SK-N-SH (cell line): ENCODE results near the gene ING5. TPM values are rescaled to one million over a fixed set of nuclear protein-coding genes. Genes with fewer than 3 reads are reported as not detected.

Experiments
- CTCF ChIA-PET: fragments of 300-600, 350-600 bp; formaldehyde crosslinking; extraction: SDS; loops from one replicate; lab custom pipeline; 2021; lab: Yijun Ruan, JAX
- POLR2A ChIA-PET: fragments of 350-600 bp; sonication (Branson Sonifier 250); formaldehyde crosslinking; extraction: SDS; loops from one replicate; lab custom pipeline; 2020; ENCODE audit warnings: antibody characterized with exemption, inconsistent platforms; lab: Yijun Ruan, JAX
- DNase-seq: peaks from one replicate; pipeline ENCODE4 v3.0.0; 2012
- H2AFZ ChIP-seq: fragments of 200-600 bp; sonication (generic); 2 replicates; pipeline ENCODE4 v1.8.1; 2016; ENCODE audit warnings: antibody characterized with exemption, mild to moderate bottlenecking, low read depth
- H3F3A ChIP-seq: fragments of 200-600 bp; sonication (generic); replicated peaks from 2 replicates; pipeline ENCODE3; 2016; ENCODE audit warnings: antibody characterized with exemption, mild to moderate bottlenecking; ENCODE audit not compliant: insufficient read depth
- H3K27ac ChIP-seq, 2 experiments: fragments of 200-500 bp in 1 of 2; fragments of 200-600 bp in 1 of 2; sonication (Bioruptor generic) in 1 of 2; sonication (generic), shearing (Covaris generic) in 1 of 2; 2 replicates each; pipeline versions ENCODE4 v1.5.1 to v1.6.1; 2014 to 2016; ENCODE audit warnings: low read depth in 2 of 2, inconsistent platforms in 1 of 2, low read length in 1 of 2, mild to moderate bottlenecking in 1 of 2, mixed read lengths in 1 of 2
- H3K27me3 ChIP-seq: fragments of 200-600 bp; sonication (generic), shearing (Covaris generic); 2 replicates; pipeline ENCODE4 v1.6.1; 2016; ENCODE audit warnings: mixed run types; ENCODE audit not compliant: insufficient read depth
- H3K36me3 ChIP-seq, 2 experiments: fragments of 200-500 bp in 1 of 2; fragments of 200-600 bp in 1 of 2; sonication (Bioruptor generic) in 1 of 2; sonication (generic) in 1 of 2; replicated peaks in 1 of 2; 2 replicates each; pipeline versions ENCODE3 to v1.5.1; 2014 to 2016; ENCODE audit warnings: low read length in 1 of 2, mild to moderate bottlenecking in 1 of 2; ENCODE audit not compliant: insufficient read depth in 2 of 2, control insufficient read depth in 1 of 2
- H3K4me1 ChIP-seq, 2 experiments: fragments of 200-500 bp in 1 of 2; fragments of 200-600 bp in 1 of 2; sonication (Bioruptor generic) in 1 of 2; sonication (generic), shearing (Covaris generic) in 1 of 2; 2 replicates each; pipeline versions ENCODE4 v1.5.1 to v1.6.1; 2014 to 2016; ENCODE audit warnings: low read depth in 1 of 2, low read length in 1 of 2, mixed run types in 1 of 2; ENCODE audit not compliant: insufficient read depth in 2 of 2, control insufficient read depth in 1 of 2
- H3K4me2 ChIP-seq: fragments of 200-600 bp; sonication (generic), shearing (Covaris generic); 2 replicates; pipeline ENCODE4 v1.6.1; 2017; ENCODE audit warnings: mixed run types
- H3K4me3 ChIP-seq, 2 experiments: fragments of 200-500 bp in 1 of 2; fragments of 200-600 bp in 1 of 2; sonication (Bioruptor generic) in 1 of 2; sonication (generic), shearing (Covaris generic) in 1 of 2; 2 replicates each; pipeline versions ENCODE4 v1.5.1 to v1.8.1; 2014 to 2016; ENCODE audit warnings: low read depth in 2 of 2, inconsistent platforms in 1 of 2, low read length in 1 of 2, mild to moderate bottlenecking in 1 of 2, mixed read lengths in 1 of 2, moderate library complexity in 1 of 2
- H3K79me2 ChIP-seq: fragments of 200-600 bp; sonication (generic); 2 replicates; pipeline ENCODE4 v1.8.1; 2017; ENCODE audit warnings: mild to moderate bottlenecking; ENCODE audit not compliant: insufficient read depth
- H3K9ac ChIP-seq: fragments of 200-600 bp; sonication (generic); 2 replicates; pipeline ENCODE4 v1.6.1; 2017; ENCODE audit warnings: mixed run types
- H3K9me2 ChIP-seq: fragments of 200-600 bp; sonication (generic); 2 replicates; pipeline ENCODE4 v1.6.1; 2017; ENCODE audit warnings: mixed run types
- H3K9me3 ChIP-seq: fragments of 200-600 bp; sonication (generic); 2 replicates; pipeline ENCODE4 v1.6.1; 2017; ENCODE audit warnings: mixed run types, mild to moderate bottlenecking, moderate library complexity
- H4K20me1 ChIP-seq: fragments of 200-600 bp; sonication (generic); 2 replicates; pipeline ENCODE4 v1.6.1; 2017; ENCODE audit warnings: mild to moderate bottlenecking, mixed run types; ENCODE audit not compliant: insufficient read depth
- FOSL2 ChIP-seq: IDR thresholded peaks from 2 replicates; pipeline ENCODE4 v1.4.0; 2012; ENCODE audit warnings: low read depth, mild to moderate bottlenecking, moderate library complexity, borderline replicate concordance
- GATA2 ChIP-seq: sonication (generic); formaldehyde crosslinking; IDR thresholded peaks from 2 replicates; pipeline ENCODE4 v1.5.0; 2020; ENCODE audit warnings: mild to moderate bottlenecking, missing genetic modification reagents
- MEF2A ChIP-seq: IDR thresholded peaks from 2 replicates; pipeline ENCODE4 v1.4.0; 2012; ENCODE audit warnings: low read depth, borderline replicate concordance
- NFIC ChIP-seq: IDR thresholded peaks from 2 replicates; pipeline ENCODE4 v1.4.0; 2012; ENCODE audit warnings: borderline replicate concordance
- NRF1 ChIP-seq: IDR thresholded peaks from 2 replicates; pipeline ENCODE4 v1.6.1; 2012; ENCODE audit warnings: low read depth, mild to moderate bottlenecking, low read length
- RFX5 ChIP-seq: IDR thresholded peaks from 2 replicates; pipeline ENCODE4 v1.6.1; 2012; ENCODE audit warnings: mild to moderate bottlenecking, improper control_type of control experiment, low read length
- TEAD4 ChIP-seq: IDR thresholded peaks from 2 replicates; pipeline ENCODE4 v1.4.0; 2012; ENCODE audit warnings: mild to moderate bottlenecking, borderline replicate concordance; ENCODE audit not compliant: insufficient read depth
- WGBS: methylation state at CpG from one replicate; pipeline ENCODE4 v1.1.6; 2017; ENCODE audit warnings: low lambda C conversion rate; 5-methylcytosine and 5-hydroxymethylcytosine counted together
- polyA plus RNA-seq, 3 experiments: library from polyadenylated mRNA; depleted of rRNA; stranded (reverse); fragments of >200 nt; gene quantifications; 2 replicates each; pipeline ENCODE4 v1.2.3, GENCODE V29; 2012
- TF ChIP-seq, protein P1 (sequence below): IDR thresholded peaks from 2 replicates; pipeline ENCODE4; 2012

Gene ING5
- polyA plus RNA-seq, 1 of the 3 experiments (the other 2 are of a cell fraction): 56.3 TPM

- Histone ChIP-seq H3F3A (no peaks in the 10 kb centered on the region), H3K9me3 (no peaks in the 10 kb centered on the region), H3K9me2 (no peaks in the 10 kb centered on the region), H3K27me3 (no peaks in the 10 kb centered on the region), H4K20me1 (no peaks in the 10 kb centered on the region), H3K79me2 (no peaks in the 10 kb centered on the region), H3K4me3 (no peak overlapping the region), H3K27ac (no peak overlapping the region), H2AFZ (peak overlapping the region; percentile 56; the same call in 1 of the 2 replicates), H3K4me1 (peaks cover 11 to 20% of the 10 kb centered on the region in 2 experiments; a peak in 2 of 4 replicates), H3K36me3 (no peaks in the 10 kb centered on the region), H3K4me2 (no peak overlapping the region), H3K9ac (no peak overlapping the region)
- peak; percentile 63 for DNase-seq
- ChIA-PET CTCF (interaction anchor here (0.9 to 2.1 kb wide), 4 partner anchors 12 to 104 kb away, joined by 3 to 5 read pairs (median 4); no protein-coding TSS in a partner anchor), POLR2A (interaction anchor here (0.6 kb wide), 1 partner anchor 76 kb away, joined by 3 read pairs; no protein-coding TSS in a partner anchor)
- TF ChIP-seq, protein P1, sequence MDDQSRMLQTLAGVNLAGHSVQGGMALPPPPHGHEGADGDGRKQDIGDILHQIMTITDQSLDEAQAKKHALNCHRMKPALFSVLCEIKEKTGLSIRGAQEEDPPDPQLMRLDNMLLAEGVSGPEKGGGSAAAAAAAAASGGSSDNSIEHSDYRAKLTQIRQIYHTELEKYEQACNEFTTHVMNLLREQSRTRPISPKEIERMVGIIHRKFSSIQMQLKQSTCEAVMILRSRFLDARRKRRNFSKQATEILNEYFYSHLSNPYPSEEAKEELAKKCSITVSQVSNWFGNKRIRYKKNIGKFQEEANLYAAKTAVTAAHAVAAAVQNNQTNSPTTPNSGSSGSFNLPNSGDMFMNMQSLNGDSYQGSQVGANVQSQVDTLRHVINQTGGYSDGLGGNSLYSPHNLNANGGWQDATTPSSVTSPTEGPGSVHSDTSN: peak; percentile 60
- TF ChIP-seq FOSL2 (0 out of 2 replicates have a peak, but pooled peaks have one; percentile 20), NFIC (peak; percentile 22; the same call in 1 of the 2 replicates), GATA2 (CRISPR knock-in tag) (no peak)
- 79% methylated on average over 27 of the region's 40 CpGs for WGBS
Observed at GRCh38 chr2:241774419-241775222, 72.8 kb downstream of the ING5 start.

GRCh38 chr2:241775223-241776177 is 73.7 kb downstream of the ING5 start:
- 91% methylated on average over 20 of the region's 34 CpGs for WGBS
- ChIA-PET POLR2A (interaction anchor here (0.6 kb wide), 1 partner anchor 75 kb away, joined by 3 read pairs; no protein-coding TSS in a partner anchor), CTCF (interaction anchor here (0.9 to 3.0 kb wide), 6 partner anchors 12 to 103 kb away, joined by 3 to 13 read pairs (median 4); no protein-coding TSS in a partner anchor)
- no peak overlapping the region for H3K27ac ChIP-seq
- peak overlapping the region; percentile 56; the same call in 1 of the 2 replicates for H2AFZ ChIP-seq
- H3K36me3 ChIP-seq: no peaks in the 10 kb centered on the region
- no peaks in the 10 kb centered on the region for H3K27me3 ChIP-seq
- H3K4me1 ChIP-seq: peaks cover 8 to 20% of the 10 kb centered on the region in 2 experiments; a peak in 2 of 4 replicates
- DNase-seq: peak; percentile 36
- TF ChIP-seq NRF1 (no peak), TEAD4 (no peak), RFX5 (no peak), MEF2A (no peak)
- H3F3A ChIP-seq: no peaks in the 10 kb centered on the region
- H3K9me2 ChIP-seq: no peaks in the 10 kb centered on the region
- H3K4me2 ChIP-seq: no peak overlapping the region
- H3K9me3 ChIP-seq: no peaks in the 10 kb centered on the region
- H3K79me2 ChIP-seq: no peaks in the 10 kb centered on the region
- no peak overlapping the region for H3K4me3 ChIP-seq
- H4K20me1 ChIP-seq: no peaks in the 10 kb centered on the region
- no peak overlapping the region for H3K9ac ChIP-seq
